H1 (cell line): Measurements from ENCODE around the gene ZNF799. TPM values are rescaled to one million over a fixed set of nuclear protein-coding genes. Genes with fewer than 3 reads are reported as not detected.

Source experiments
- CTCF ChIA-PET: fragments of 300-600 bp; sonication (Branson Sonifier 250); formaldehyde crosslinking; loops from one replicate; lab custom pipeline; 2021; ENCODE audit not compliant: partially characterized antibody; lab: Charles Lee
- POLR2A ChIA-PET: fragments of 300-600 bp; sonication (Branson Sonifier 250); formaldehyde crosslinking; loops from one replicate; lab custom pipeline; 2021; ENCODE audit warnings: inconsistent platforms; ENCODE audit not compliant: partially characterized antibody; lab: Charles Lee
- DNase-seq, 2 experiments: peaks; one replicate each; pipeline versions ENCODE4 v3.0.0 to v3.0.0-alpha.2; 2010 to 2022; ENCODE audit warnings: low spot score in 2 of 2, low read depth in 1 of 2, mixed read lengths in 1 of 2
- FAIRE-seq: peaks from 2 replicates; lab custom pipeline; 2011; peaks lifted over from hg19 to GRCh38; lab: Jason Lieb, UNC
- H2AFZ ChIP-seq: 2 replicates; pipeline ENCODE4 v1.8.1; 2012; ENCODE audit warnings: low read length, inconsistent platforms
- H2AK5ac ChIP-seq: 2 replicates; pipeline ENCODE4 v1.6.1; 2013; ENCODE audit warnings: low read depth, low read length
- H2BK120ac ChIP-seq: replicated peaks from 2 replicates; pipeline ENCODE3; 2013; ENCODE audit warnings: low read depth, low read length, inconsistent platforms
- H2BK12ac ChIP-seq: 2 replicates; pipeline ENCODE4 v1.6.1; 2013; ENCODE audit warnings: low read depth, low read length
- H2BK15ac ChIP-seq: 2 replicates; pipeline ENCODE4 v1.6.1; 2013; ENCODE audit warnings: low read length
- H2BK20ac ChIP-seq: 2 replicates; pipeline ENCODE4 v1.6.1; 2013; ENCODE audit warnings: low read length
- H2BK5ac ChIP-seq: 2 replicates; pipeline ENCODE4 v1.6.1; 2013; ENCODE audit warnings: low read depth, low read length
- H3K14ac ChIP-seq: 2 replicates; pipeline ENCODE4 v1.6.1; 2013; ENCODE audit warnings: inconsistent platforms; ENCODE audit not compliant: insufficient read length
- H3K18ac ChIP-seq: 2 replicates; pipeline ENCODE4 v1.6.1; 2013; ENCODE audit warnings: low read length; ENCODE audit errors: extremely low read depth
- H3K23ac ChIP-seq: 2 replicates; pipeline ENCODE4 v1.6.1; 2013; ENCODE audit warnings: inconsistent platforms; ENCODE audit not compliant: insufficient read length
- H3K23me2 ChIP-seq: 2 replicates; pipeline ENCODE4 v1.6.1; 2013; ENCODE audit warnings: low read depth, low read length
- H3K27ac ChIP-seq: 2 replicates; pipeline ENCODE4 v1.6.1; 2011; ENCODE audit warnings: low read depth, low read length, inconsistent platforms
- H3K27me3 ChIP-seq, 4 experiments: replicated peaks in 1 of 4; 1 replicate in 1 of 4; 2 replicates in 3 of 4; pipeline versions ENCODE4 v1.6.1 to v1.8.1; 2011 to 2013; ENCODE audit warnings: low read length in 3 of 4, mild to moderate bottlenecking in 3 of 4, inconsistent platforms in 2 of 4, mixed read lengths in 2 of 4, moderate library complexity in 1 of 4; ENCODE audit not compliant: control insufficient read depth in 3 of 4, insufficient read depth in 3 of 4; ENCODE audit errors: extremely low read depth in 1 of 4
- H3K36me3 ChIP-seq, 4 experiments: 2 replicates each; pipeline versions ENCODE4 v1.6.1 to v1.8.1; 2011 to 2013; ENCODE audit warnings: mild to moderate bottlenecking in 4 of 4, low read length in 3 of 4, moderate library complexity in 2 of 4, control low read depth in 1 of 4, inconsistent platforms in 1 of 4; ENCODE audit not compliant: insufficient read depth in 4 of 4, control insufficient read depth in 2 of 4
- H3K4ac ChIP-seq: replicated peaks from 2 replicates; pipeline ENCODE3; 2013; ENCODE audit warnings: low read length, low read depth, mixed read lengths, inconsistent platforms; ENCODE audit not compliant: insufficient read length
- H3K4me1 ChIP-seq, 4 experiments: replicated peaks in 1 of 4; 1 replicate in 1 of 4; 2 replicates in 3 of 4; pipeline versions ENCODE4 v1.6.1 to v1.8.1; 2011 to 2013; ENCODE audit warnings: low read length in 3 of 4, inconsistent platforms in 2 of 4, mixed read lengths in 1 of 4; ENCODE audit not compliant: insufficient read depth in 4 of 4, control insufficient read depth in 3 of 4
- H3K4me2 ChIP-seq, 2 experiments: 2 replicates each; pipeline versions ENCODE4 v1.6.1 to v1.8.1; 2011 to 2013; ENCODE audit warnings: low read depth in 2 of 2, low read length in 2 of 2, control low read depth in 1 of 2, inconsistent platforms in 1 of 2, mild to moderate bottlenecking in 1 of 2; ENCODE audit not compliant: insufficient read depth in 1 of 2
- H3K4me3 ChIP-seq, 4 experiments: fragments of 200-600, 300-600 bp in 1 of 4; sonication (generic), shearing (Covaris generic), sonication (Bioruptor Twin) in 1 of 4; 2 replicates each; pipeline versions ENCODE4 v1.5.1 to v1.8.1; 2011 to 2016; ENCODE audit warnings: low read length in 4 of 4, low read depth in 3 of 4, control low read depth in 2 of 4, inconsistent platforms in 2 of 4, mild to moderate bottlenecking in 2 of 4, mixed read lengths in 1 of 4, moderate library complexity in 1 of 4; ENCODE audit not compliant: insufficient read depth in 2 of 4; ENCODE audit errors: extremely low read depth in 1 of 4
- H3K56ac ChIP-seq: replicated peaks from 2 replicates; pipeline ENCODE3; 2013; ENCODE audit warnings: low read depth, mild to moderate bottlenecking, mixed read lengths, low read length, inconsistent platforms; ENCODE audit not compliant: insufficient read length
- H3K79me1 ChIP-seq: 2 replicates; pipeline ENCODE4 v1.6.1; 2013; ENCODE audit warnings: low read depth, low read length, control low read depth
- H3K79me2 ChIP-seq, 2 experiments: 2 replicates each; pipeline versions ENCODE4 v1.6.1 to v1.8.1; 2012 to 2013; ENCODE audit warnings: low read length in 2 of 2, mild to moderate bottlenecking in 2 of 2, inconsistent platforms in 1 of 2; ENCODE audit not compliant: insufficient read depth in 2 of 2, control insufficient read depth in 1 of 2
- H3K9ac ChIP-seq, 4 experiments: replicated peaks in 1 of 4; 1 replicate in 1 of 4; 2 replicates in 3 of 4; pipeline versions ENCODE4 v1.6.1 to v1.8.1; 2011 to 2013; ENCODE audit warnings: low read depth in 3 of 4, low read length in 3 of 4, control low read depth in 2 of 4, mild to moderate bottlenecking in 2 of 4, moderate library complexity in 2 of 4, inconsistent platforms in 1 of 4; ENCODE audit errors: extremely low read depth in 1 of 4
- H3K9me3 ChIP-seq, 2 experiments: 2 replicates each; pipeline versions ENCODE4 v1.6.1 to v1.8.1; 2012 to 2013; ENCODE audit warnings: mild to moderate bottlenecking in 2 of 2, moderate library complexity in 2 of 2, control low read depth in 1 of 2, inconsistent platforms in 1 of 2, low read depth in 1 of 2, low read length in 1 of 2, mixed read lengths in 1 of 2; ENCODE audit not compliant: insufficient read depth in 2 of 2
- H4K20me1 ChIP-seq, 2 experiments: replicated peaks in 1 of 2; 2 replicates each; pipeline versions ENCODE3 to v1.8.1; 2011 to 2013; ENCODE audit warnings: inconsistent platforms in 2 of 2, low read length in 2 of 2, mild to moderate bottlenecking in 1 of 2; ENCODE audit not compliant: insufficient read depth in 2 of 2, control insufficient read depth in 1 of 2
- H4K5ac ChIP-seq: 2 replicates; pipeline ENCODE4 v1.6.1; 2013; ENCODE audit warnings: low read length, low read depth, mixed read lengths, inconsistent platforms; ENCODE audit not compliant: insufficient read length
- H4K8ac ChIP-seq: 2 replicates; pipeline ENCODE4 v1.8.0; 2013; ENCODE audit warnings: mild to moderate bottlenecking, moderate library complexity, low read length, inconsistent platforms; ENCODE audit not compliant: insufficient read depth; ENCODE audit errors: extremely low read depth
- H4K91ac ChIP-seq: replicated peaks from 2 replicates; pipeline ENCODE3; 2013; ENCODE audit warnings: low read length, mixed read lengths, inconsistent platforms; ENCODE audit not compliant: insufficient read length
- CBX5 ChIP-seq: fragments of 300-800, 300-1000 bp; sonication (generic); IDR thresholded peaks from 2 replicates; pipeline ENCODE4 v1.7.1; 2016; ENCODE audit warnings: antibody characterized with exemption, low read length, low read depth
- CREB1 ChIP-seq: IDR thresholded peaks from 2 replicates; pipeline ENCODE4 v1.6.1; 2012; ENCODE audit warnings: inconsistent platforms
- HDAC6 ChIP-seq: IDR thresholded peaks from one replicate; pipeline ENCODE4 v1.7.1; 2012; ENCODE audit warnings: low read depth, mild to moderate bottlenecking, inconsistent platforms, low read length, moderate library complexity
- JUN ChIP-seq: IDR thresholded peaks from 2 replicates; pipeline ENCODE4 v1.6.1; 2011; ENCODE audit warnings: low read depth, mild to moderate bottlenecking, improper control_type of control experiment, low read length
- KDM4A ChIP-seq: IDR thresholded peaks from one replicate; pipeline ENCODE4 v1.7.1; 2012; ENCODE audit warnings: low read depth, mild to moderate bottlenecking, moderate library complexity, low read length, inconsistent platforms; ENCODE audit not compliant: severe bottlenecking
- KDM5A ChIP-seq: fragments of 200-600 bp; IDR thresholded peaks from 2 replicates; pipeline ENCODE4 v1.7.1; 2012; ENCODE audit warnings: mild to moderate bottlenecking, low read length, inconsistent platforms, mixed read lengths
- NRF1 ChIP-seq: IDR thresholded peaks from 2 replicates; pipeline ENCODE4 v1.6.1; 2011; ENCODE audit warnings: mild to moderate bottlenecking, low read depth, low read length, improper control_type of control experiment
- PHF8 ChIP-seq: fragments of 200-600 bp; sonication (generic); conservative IDR thresholded peaks from 2 replicates; pipeline ENCODE4 v1.7.1; 2012; ENCODE audit warnings: low read depth, mild to moderate bottlenecking, inconsistent platforms, low read length, moderate library complexity
- POLR2AphosphoS5 ChIP-seq: IDR thresholded peaks from 2 replicates; pipeline ENCODE4 v1.6.1; 2011; ENCODE audit warnings: low read depth, low read length
- POU5F1 ChIP-seq: IDR thresholded peaks from 2 replicates; pipeline ENCODE4 v1.6.1; 2011; ENCODE audit warnings: low read depth, mild to moderate bottlenecking, low read length, moderate library complexity
- RAD21 ChIP-seq, 2 experiments: IDR thresholded peaks in 1 of 2; conservative IDR thresholded peaks in 1 of 2; 2 replicates each; pipeline ENCODE4 v1.6.1; 2011; ENCODE audit warnings: low read depth in 2 of 2, low read length in 2 of 2, improper control_type of control experiment in 1 of 2, inconsistent platforms in 1 of 2, mild to moderate bottlenecking in 1 of 2, moderate library complexity in 1 of 2
- RBBP5 ChIP-seq: IDR thresholded peaks from 2 replicates; pipeline ENCODE4 v1.7.1; 2012; ENCODE audit warnings: low read depth, mild to moderate bottlenecking, inconsistent platforms, low read length, moderate library complexity, borderline replicate concordance
- TAF7 ChIP-seq: optimal IDR thresholded peaks from 2 replicates; pipeline ENCODE3; 2011; ENCODE audit warnings: low read depth, mild to moderate bottlenecking, inconsistent platforms, low read length, moderate library complexity, borderline replicate concordance
- WGBS, 2 experiments: shearing (Covaris generic) in 1 of 2; methylation state at CpG; one replicate each; pipeline versions ENCODE4 v1.1.6 to v1.1.7; 2013 to 2015; ENCODE audit warnings: low lambda C conversion rate in 2 of 2, mixed read lengths in 2 of 2, inconsistent platforms in 1 of 2, low coverage in 1 of 2, missing lambda C conversion rate in 1 of 2; ENCODE audit not compliant: insufficient replicate concordance in 2 of 2, insufficient coverage in 1 of 2, insufficient read length in 1 of 2; ENCODE audit errors: extremely low coverage in 1 of 2, missing lambda C conversion rate in 1 of 2; 5-methylcytosine and 5-hydroxymethylcytosine counted together
- polyA plus RNA-seq, 7 experiments: library from polyadenylated mRNA; depleted of rRNA in 3 of 7; stranded (reverse) in 5 of 7; unstranded in 2 of 7; fragments of >200 nt in 5 of 7; fragments of 200-250 nt in 2 of 7; gene quantifications; 1 replicate in 5 of 7; 2 replicates in 1 of 7; 4 replicates in 1 of 7; pipeline versions ENCODE4 v1.2.1 to v1.2.3, GENCODE V29; 2011 to 2013; ENCODE audit warnings: missing spikeins in 2 of 7, mixed read lengths in 2 of 7
- total RNA-seq: library from RNA; stranded (reverse); fragmentation: NEBNext Ultra II Directional; extraction: Animal tissue kit (Norgen Biotek cat#: 25700); gene quantifications from 2 replicates; pipeline ENCODE4 v1.2.1, GENCODE V29; 2021

Gene ZNF799
- total and polyA plus RNA-seq, 2 of the 8 experiments (the other 6 are each of a cell fraction or from before 2014, with no cell fraction given), result 1.00 to 4.2 TPM

DNA sequence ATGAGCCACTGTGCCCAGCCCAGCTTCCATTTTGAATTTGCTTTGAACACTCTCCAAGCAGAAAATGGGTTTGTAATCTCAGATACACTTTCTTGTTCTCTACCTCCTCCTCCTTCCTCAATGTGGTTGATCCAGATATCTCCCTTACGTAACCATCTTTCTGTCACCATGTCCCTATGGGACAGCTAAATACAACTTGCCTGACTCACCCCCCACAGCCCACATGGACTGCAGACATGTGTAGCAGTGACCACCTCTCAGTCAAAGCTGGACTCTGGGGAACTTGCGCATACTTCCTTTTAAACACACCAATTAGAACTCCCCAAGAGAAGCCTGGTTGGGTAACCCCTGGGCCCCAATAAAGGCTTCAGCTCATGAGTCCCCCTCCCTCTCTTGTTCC lies 10.8 kb upstream of the ZNF799 start:
- Histone ChIP-seq H3K79me2 (no peaks in the 10 kb centered on the region), H3K79me1 (no peaks in the 10 kb centered on the region), H2AFZ (no peak overlapping the region), H4K91ac (no peak overlapping the region), H3K4ac (no peak overlapping the region), H2AK5ac (no peak overlapping the region), H3K23me2 (no peaks in the 10 kb centered on the region), H2BK5ac (no peak overlapping the region), H4K8ac (no peak overlapping the region), H3K23ac (no peak overlapping the region), H3K27ac (no peak overlapping the region), H3K4me1 (no peaks in the 10 kb centered on the region), H3K14ac (no peak overlapping the region), H3K36me3 (no peaks in the 10 kb centered on the region; a peak in 1 of 8 replicates), H2BK120ac (no peak overlapping the region), H3K56ac (no peak overlapping the region), H3K18ac (no peak overlapping the region), H2BK15ac (no peak overlapping the region), H3K27me3 (no peaks in the 10 kb centered on the region), H3K4me2 (no peak overlapping the region), H3K9ac (no peak overlapping the region), H3K9me3 (peaks cover 6 to 7% of the 10 kb centered on the region in 2 experiments; a peak in 1 of 4 replicates), H2BK20ac (no peak overlapping the region), H4K20me1 (no peaks in the 10 kb centered on the region), H3K4me3 (no peak overlapping the region), H2BK12ac (no peak overlapping the region), H4K5ac (no peak overlapping the region)
- ChIA-PET POLR2A (no interaction called here), CTCF (interaction anchor here (0.6 kb wide), 2 partner anchors 202 to 271 kb away, joined by 3 read pairs; no protein-coding TSS in a partner anchor)
- 96% methylated on average over 2 of the region's 2 CpGs; no CpG with 5 or more reads in 1 of the 2 experiments for WGBS, 2 experiments
- TF ChIP-seq CREB1, result no peak
- no peak for TF ChIP-seq CBX5
- no peak for TF ChIP-seq RAD21 (IDR thresholded peaks at IDR 0.05 in 1 of 2, conservative IDR thresholded peaks at IDR 0.05 in 1 of 2; ENCODE audit: low read depth in 2 of 2, low read length in 2 of 2)
- no peak for TF ChIP-seq POU5F1
- TF ChIP-seq TAF7, result no peak
- no peak for TF ChIP-seq RBBP5
- no peak for TF ChIP-seq POLR2AphosphoS5
- TF ChIP-seq KDM5A, result no peak
- TF ChIP-seq HDAC6, result no peak
- no peak for TF ChIP-seq NRF1
- TF ChIP-seq PHF8, result no peak
- no peak for TF ChIP-seq KDM4A
- no peak for TF ChIP-seq JUN
- no peak for FAIRE-seq
- no peak for DNase-seq
